NCI-H2227 (cell line): ENCODE data around the gene TLN1.
A peak's percentile ranks its signal among the peaks of the same experiment; 100 is the strongest.

Experiments used
- DNase-seq: peaks from one replicate; lab custom pipeline; 2025; ENCODE audit not compliant: unreplicated experiment; lab: John Stamatoyannopoulos, UW

Gene TLN1

GRCh38 chr9:35665471-35665818, 66.5 kb downstream of the TLN1 start:
- DNase-seq = no peak

GRCh38 chr9:35664531-35665470, 67.2 kb downstream of the TLN1 start, which contains the start of gene ARHGEF39:
Gene ARHGEF39 (minus strand): TSS chr9:35665195. CDS start chr9:35665169, 26 bp downstream.
- peak; percentile 86 for DNase-seq

GRCh38 chr9:35662437-35662836, 69.6 kb downstream of the TLN1 start:
- no peak for DNase-seq

- no peak for DNase-seq
Measured at GRCh38 chr9:35661756-35662350, 70.1 kb downstream of the TLN1 start.

GRCh38 chr9:35660966-35661415, 71.0 kb downstream of the TLN1 start:
- DNase-seq = no peak

- DNase-seq = no peak
Measured at GRCh38 chr9:35659340-35659739, 72.7 kb downstream of the TLN1 start.

- peak; percentile 40 for DNase-seq
Measured at GRCh38 chr9:35658968-35659220, 73.1 kb downstream of the TLN1 start.

GRCh38 chr9:35658137-35658967, 73.6 kb downstream of the TLN1 start, which contains the start of gene CCDC107:
Gene CCDC107 (plus strand): TSS chr9:35658292. CDS start chr9:35658380, 88 bp downstream.
- DNase-seq = peak; percentile 85

- DNase-seq = peak; percentile 97
Measured at GRCh38 chr9:35657546-35658136, 74.4 kb downstream of the TLN1 start, which contains the start of gene RMRP. Gene RMRP (minus strand): TSS chr9:35658019.

- peak; percentile 69 for DNase-seq
Measured at GRCh38 chr9:35656831-35657545, 75.0 kb downstream of the TLN1 start.

GRCh38 chr9:35656348-35656747, 75.6 kb downstream of the TLN1 start:
- peak; percentile 53 for DNase-seq

GRCh38 chr9:35653611-35654010, 78.4 kb downstream of the TLN1 start:
- no peak for DNase-seq

GRCh38 chr9:35652829-35653209, 79.2 kb downstream of the TLN1 start:
- no peak for DNase-seq

GRCh38 chr9:35651956-35652828, 79.8 kb downstream of the TLN1 start:
- DNase-seq = no peak

GRCh38 chr9:35650341-35651158, 81.4 kb downstream of the TLN1 start, which contains the start of gene SIT1:
Gene SIT1 (minus strand): TSS chr9:35650931. CDS start chr9:35650853, 78 bp downstream.
- DNase-seq = peak; percentile 12

- DNase-seq = no peak
Measured at GRCh38 chr9:35649431-35650340, 82.3 kb downstream of the TLN1 start.
